ENCODE results near the gene GRHPR.

- TF ChIP-seq GATA2 (IDR thresholded peaks at IDR 0.05; ENCODE audit: low read depth, low read length), result no peak
- no peak for TF ChIP-seq GATA3 (IDR thresholded peaks at IDR 0.05; ENCODE audit: low read depth, low read length)
These were observed at the start of gene GRHPR for GRCh38 chr9:37422289-37423104.
